ENCODE results near the gene NDRG4. TPM values are rescaled to one million over a fixed set of nuclear protein-coding genes. Genes with fewer than 3 reads are reported as not detected.
A peak's percentile ranks its signal among the peaks of the same experiment; 100 is the strongest.

Gene NDRG4
- total RNA-seq, 2 experiments from 2014 or later = 6.8 to 7.3 TPM

GRCh38 chr16:58508671-58509251 lies 8.8 kb downstream of the NDRG4 start:
- Mint-ChIP-seq H3K27ac (no peak overlapping the region), H3K4me3 (no peak overlapping the region), H3K4me1 (peaks cover 4% of the 10 kb centered on the region), H3K9me3 (no peaks in the 10 kb centered on the region), H3K27me3 (no peaks in the 10 kb centered on the region), H3K36me3 (no peaks in the 10 kb centered on the region)
- no peak for DNase-seq

DNA sequence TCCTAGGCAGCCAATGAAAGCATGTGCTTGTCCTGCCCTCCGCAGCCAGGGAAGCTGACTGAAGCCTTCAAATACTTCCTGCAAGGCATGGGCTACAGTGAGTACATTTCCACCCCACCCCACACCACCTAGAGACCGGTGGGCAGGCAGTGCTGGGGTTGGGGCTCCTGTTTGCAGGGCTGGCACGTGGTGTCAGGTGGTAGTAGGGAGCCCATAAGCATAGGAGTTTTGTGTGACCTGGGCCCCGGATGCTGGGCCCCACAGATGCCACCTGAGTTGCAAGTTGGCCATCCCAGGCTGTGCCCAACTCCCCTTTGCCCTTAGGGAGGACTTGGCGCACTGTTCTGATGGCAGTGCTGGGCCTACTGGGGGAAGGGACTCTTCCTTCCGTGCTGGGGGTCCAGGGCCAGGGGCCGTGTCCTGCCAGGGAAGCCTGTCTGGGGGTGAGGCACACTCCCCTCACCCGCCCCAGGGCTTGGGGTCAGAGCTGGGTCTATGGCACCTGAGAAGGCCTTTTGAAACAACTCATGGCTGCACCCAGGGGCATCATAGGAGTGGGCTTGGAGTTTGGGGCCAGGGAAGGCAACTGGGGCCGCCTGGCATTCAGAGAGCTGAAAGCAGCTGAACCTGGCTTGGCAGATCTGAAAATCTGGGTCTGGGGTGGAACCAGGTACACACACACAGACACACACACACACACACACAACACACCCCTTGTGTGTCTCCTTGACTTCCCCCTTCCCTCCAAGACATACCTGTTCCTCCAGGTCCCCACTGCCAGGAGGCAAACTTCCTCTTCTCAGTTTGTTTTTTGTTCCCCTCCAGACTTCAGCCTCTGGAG lies 9.5 kb downstream of the NDRG4 start:
- H3K27me3 Mint-ChIP-seq = no peaks in the 10 kb centered on the region
- no peak overlapping the region for H3K27ac Mint-ChIP-seq
- peaks cover 6% of the 10 kb centered on the region for H3K4me1 Mint-ChIP-seq
- no peaks in the 10 kb centered on the region for H3K9me3 Mint-ChIP-seq
- no peak for DNase-seq
- H3K4me3 Mint-ChIP-seq = no peak overlapping the region
- H3K36me3 Mint-ChIP-seq = no peaks in the 10 kb centered on the region

DNA sequence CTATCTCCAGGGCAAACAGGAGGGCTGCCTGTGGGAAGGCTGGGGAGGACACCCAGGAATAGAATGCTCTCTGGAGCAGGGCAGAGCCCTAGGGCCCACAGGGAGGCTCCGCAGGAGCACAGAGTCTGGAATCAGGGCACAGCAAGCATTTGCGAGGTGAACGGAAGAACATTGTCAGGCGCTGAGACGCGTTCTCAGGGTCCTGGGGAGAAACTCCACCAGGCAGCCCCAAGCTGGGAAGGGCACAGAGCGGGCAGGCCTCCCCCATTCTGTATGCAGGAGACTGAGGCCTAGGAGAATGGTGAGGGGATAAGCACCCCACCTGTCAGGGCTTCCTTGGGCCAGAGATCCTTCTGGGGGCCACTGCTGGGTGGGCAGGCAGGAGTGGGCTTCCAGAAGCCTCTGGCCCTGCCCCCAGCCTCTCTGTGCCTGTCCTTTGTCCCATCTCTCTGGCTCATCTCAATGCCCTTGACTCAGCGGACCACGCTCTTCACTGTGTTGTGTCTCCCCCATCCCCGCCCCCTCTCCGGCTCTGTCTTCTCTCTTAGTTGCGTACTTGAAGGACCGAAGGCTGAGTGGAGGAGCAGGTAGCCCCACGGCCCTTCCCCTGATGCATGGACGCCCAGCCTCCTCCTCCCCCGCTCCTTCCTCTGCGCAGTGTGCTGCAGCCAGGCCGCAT lies 10.3 kb downstream of the NDRG4 start:
- DNase-seq = no peak
- Mint-ChIP-seq H3K4me1 (peaks cover 10% of the 10 kb centered on the region), H3K4me3 (no peak overlapping the region), H3K9me3 (no peaks in the 10 kb centered on the region), H3K36me3 (peaks cover 6% of the 10 kb centered on the region), H3K27ac (peak overlapping the region; percentile 5), H3K27me3 (no peaks in the 10 kb centered on the region)

- no peak for DNase-seq
- no peak overlapping the region for H3K4me3 Mint-ChIP-seq
- peak overlapping the region; percentile 5 for H3K27ac Mint-ChIP-seq
- H3K9me3 Mint-ChIP-seq = no peaks in the 10 kb centered on the region
- peaks cover 9% of the 10 kb centered on the region for H3K36me3 Mint-ChIP-seq
- peaks cover 10% of the 10 kb centered on the region for H3K4me1 Mint-ChIP-seq
- no peaks in the 10 kb centered on the region for H3K27me3 Mint-ChIP-seq
These were observed 11.1 kb downstream of the NDRG4 start for GRCh38 chr16:58510776-58511628.

- peaks cover 13% of the 10 kb centered on the region for H3K36me3 Mint-ChIP-seq
- H3K4me1 Mint-ChIP-seq = peaks cover 19% of the 10 kb centered on the region
- DNase-seq = peak; percentile 80
- H3K27ac Mint-ChIP-seq = peak overlapping the region; percentile 48
- no peaks in the 10 kb centered on the region for H3K27me3 Mint-ChIP-seq
- H3K9me3 Mint-ChIP-seq = no peaks in the 10 kb centered on the region
- H3K4me3 Mint-ChIP-seq = no peak overlapping the region
These were observed 12.2 kb downstream of the NDRG4 start for GRCh38 chr16:58511933-58512815.

DNA sequence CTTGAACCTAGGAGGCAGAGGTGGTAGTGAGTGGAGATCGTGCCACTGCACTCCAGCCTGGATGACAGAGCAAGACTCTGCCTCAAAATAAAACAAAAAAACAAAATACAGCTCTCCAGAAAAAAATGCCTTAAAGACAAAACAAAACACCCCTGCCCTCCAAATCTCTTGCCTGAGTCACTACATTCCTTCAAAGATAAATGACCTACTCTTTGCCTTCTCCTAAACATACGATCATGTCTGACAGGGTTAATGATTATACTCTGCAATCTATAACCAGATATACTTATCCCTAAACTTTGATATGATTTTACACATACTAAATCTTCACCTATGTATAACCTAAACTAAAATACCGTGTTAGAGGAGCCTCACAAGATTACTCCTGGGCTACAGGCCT lies 13.9 kb downstream of the NDRG4 start:
- Mint-ChIP-seq H3K4me3 (peak overlapping the region; percentile 35), H3K27ac (no peak overlapping the region), H3K9me3 (no peaks in the 10 kb centered on the region), H3K4me1 (peaks cover 32% of the 10 kb centered on the region), H3K27me3 (no peaks in the 10 kb centered on the region), H3K36me3 (peaks cover 18% of the 10 kb centered on the region)
- DNase-seq = no peak

DNA sequence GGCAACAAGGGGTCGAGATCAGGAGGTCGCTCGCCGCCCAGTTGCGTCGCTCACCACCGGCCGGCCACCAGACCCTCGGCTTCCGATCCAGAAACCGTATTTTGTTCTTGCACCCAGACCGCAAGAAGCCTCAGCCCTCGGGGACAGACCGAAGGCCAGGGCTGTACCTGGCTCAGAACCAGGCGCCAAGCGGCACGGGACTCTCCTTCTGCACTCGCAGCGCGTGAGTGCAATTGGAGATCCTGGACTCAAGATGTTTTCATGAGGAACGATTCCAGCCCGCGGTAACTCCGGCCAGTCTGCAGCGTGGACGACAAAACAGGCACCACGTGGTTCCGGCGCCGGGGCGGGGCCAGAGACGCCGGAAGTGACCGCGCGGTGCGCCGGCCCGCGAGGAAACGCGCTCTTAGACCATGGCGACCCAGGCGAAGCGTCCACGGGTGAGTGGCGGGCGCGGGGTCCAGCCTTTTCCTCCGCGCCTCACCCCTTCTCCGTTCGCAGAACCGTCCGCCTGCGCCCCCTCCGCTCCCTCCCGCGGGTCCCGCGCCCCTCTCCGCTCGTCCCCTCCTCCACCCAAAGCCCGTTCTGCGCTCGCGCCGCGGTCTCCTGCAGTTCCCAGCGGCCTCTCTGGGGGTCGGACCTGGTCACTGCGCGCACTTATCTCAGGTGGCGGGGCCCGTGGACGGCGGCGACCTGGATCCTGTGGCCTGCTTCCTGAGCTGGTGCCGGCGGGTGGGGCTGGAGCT lies 15.4 kb downstream of the NDRG4 start, which contains the start of gene SETD6:
TSS of gene SETD6 (plus strand) at position 393 of the 746 bp plus-strand sequence. CDS start at position 414, 21 bp downstream.
- H3K9me3 Mint-ChIP-seq = no peaks in the 10 kb centered on the region
- H3K36me3 Mint-ChIP-seq = peaks cover 20% of the 10 kb centered on the region
- no peaks in the 10 kb centered on the region for H3K27me3 Mint-ChIP-seq
- peak; percentile 85 for DNase-seq
- peaks cover 40% of the 10 kb centered on the region for H3K4me1 Mint-ChIP-seq
- H3K4me3 Mint-ChIP-seq = peak within 1 kb of the TSS; percentile 96
- H3K27ac Mint-ChIP-seq = peak within 1 kb of the TSS; percentile 85

DNA sequence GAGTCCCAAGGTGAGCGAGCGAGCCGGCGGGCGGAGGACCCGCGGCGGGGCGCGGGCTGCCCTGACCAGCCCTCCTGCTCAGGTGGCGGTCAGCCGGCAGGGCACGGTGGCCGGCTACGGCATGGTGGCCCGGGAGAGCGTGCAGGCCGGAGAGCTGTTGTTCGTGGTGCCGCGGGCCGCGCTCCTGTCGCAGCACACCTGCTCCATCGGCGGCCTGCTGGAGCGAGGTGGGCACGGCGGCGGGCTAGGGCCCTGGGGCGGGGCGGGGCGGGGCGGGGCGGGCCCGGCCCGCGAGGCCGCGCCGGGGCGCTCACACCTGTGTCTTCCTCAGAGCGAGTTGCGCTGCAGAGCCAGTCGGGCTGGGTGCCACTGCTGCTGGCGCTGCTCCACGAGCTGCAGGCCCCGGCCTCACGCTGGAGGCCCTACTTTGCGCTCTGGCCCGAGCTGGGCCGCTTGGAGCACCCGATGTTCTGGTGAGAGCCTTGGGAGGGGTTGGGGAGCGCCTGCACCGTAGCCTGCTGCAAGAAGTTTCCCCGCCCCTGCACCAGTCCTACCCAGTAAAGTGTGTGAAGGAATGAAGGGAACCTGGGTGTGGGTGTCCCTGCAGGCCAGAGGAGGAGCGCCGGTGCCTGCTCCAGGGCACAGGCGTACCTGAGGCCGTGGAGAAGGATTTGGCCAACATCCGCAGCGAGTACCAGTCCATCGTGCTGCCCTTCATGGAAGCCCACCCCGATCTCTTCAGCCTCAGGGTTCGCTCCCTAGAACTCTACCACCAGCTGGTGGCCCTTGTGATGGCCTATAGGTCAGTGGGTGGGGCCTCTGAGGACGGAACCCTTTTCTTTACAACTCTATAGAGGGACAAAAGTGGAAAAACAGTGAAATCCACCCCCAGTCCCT lies 16.2 kb downstream of the NDRG4 start:
- H3K4me1 Mint-ChIP-seq = peaks cover 40% of the 10 kb centered on the region
- H3K27ac Mint-ChIP-seq = peak overlapping the region; percentile 85
- peak; percentile 65 for DNase-seq
- H3K36me3 Mint-ChIP-seq = peaks cover 25% of the 10 kb centered on the region
- no peaks in the 10 kb centered on the region for H3K27me3 Mint-ChIP-seq
- H3K4me3 Mint-ChIP-seq = peak overlapping the region; percentile 96
- H3K9me3 Mint-ChIP-seq = no peaks in the 10 kb centered on the region

DNA sequence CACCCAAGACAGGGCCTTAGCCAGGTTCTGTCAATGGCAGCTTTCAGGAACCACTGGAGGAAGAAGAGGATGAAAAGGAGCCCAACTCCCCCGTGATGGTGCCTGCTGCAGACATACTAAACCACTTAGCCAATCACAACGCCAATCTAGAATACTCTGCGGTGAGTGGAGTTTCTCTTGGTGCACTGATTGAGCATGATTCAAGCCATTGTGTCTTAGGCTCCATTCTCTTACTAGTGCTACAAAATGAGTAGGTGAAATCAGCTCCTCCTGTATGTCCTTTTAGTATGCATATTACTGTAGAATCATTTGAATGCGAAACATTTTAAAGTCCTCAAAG lies 16.8 kb downstream of the NDRG4 start:
- H3K36me3 Mint-ChIP-seq = peaks cover 28% of the 10 kb centered on the region
- peak overlapping the region; percentile 78 for H3K4me3 Mint-ChIP-seq
- peak overlapping the region; percentile 35 for H3K27ac Mint-ChIP-seq
- peaks cover 39% of the 10 kb centered on the region for H3K4me1 Mint-ChIP-seq
- H3K27me3 Mint-ChIP-seq = no peaks in the 10 kb centered on the region
- no peaks in the 10 kb centered on the region for H3K9me3 Mint-ChIP-seq
- DNase-seq = no peak

DNA sequence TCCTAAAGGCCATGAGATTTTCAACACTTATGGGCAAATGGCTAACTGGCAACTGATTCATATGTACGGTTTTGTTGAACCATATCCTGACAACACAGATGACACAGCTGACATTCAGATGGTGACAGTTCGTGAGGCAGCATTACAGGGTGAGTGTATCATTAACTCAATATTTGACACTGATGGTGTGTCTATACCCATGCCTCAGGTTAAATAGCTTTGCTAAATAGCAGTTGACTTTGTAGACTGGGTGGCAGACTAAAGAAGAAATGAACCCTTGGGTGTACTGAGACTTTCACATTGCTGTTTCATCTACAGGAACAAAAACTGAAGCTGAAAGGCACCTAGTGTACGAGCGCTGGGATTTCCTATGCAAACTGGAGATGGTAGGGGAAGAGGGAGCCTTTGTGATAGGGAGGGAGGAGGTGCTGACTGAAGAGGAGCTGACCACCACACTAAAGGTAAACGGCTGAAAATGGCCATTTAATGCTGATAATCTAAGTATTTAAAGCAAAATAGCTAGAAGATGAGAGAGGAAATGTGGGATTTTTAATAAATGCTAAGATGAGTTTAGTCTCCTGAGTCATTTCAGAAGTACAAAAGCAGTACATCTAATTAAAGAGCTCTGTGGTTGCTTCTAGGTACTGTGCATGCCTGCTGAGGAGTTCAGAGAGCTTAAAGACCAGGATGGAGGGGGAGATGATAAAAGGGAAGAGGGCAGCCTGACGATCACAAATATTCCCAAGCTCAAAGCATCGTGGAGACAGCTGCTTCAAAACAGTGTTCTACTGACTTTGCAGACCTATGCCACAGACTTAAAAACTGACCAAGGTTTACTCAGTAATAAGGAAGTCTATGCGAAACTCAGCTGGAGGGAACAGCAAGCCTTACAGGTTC lies 18.4 kb downstream of the NDRG4 start:
- Mint-ChIP-seq H3K27me3 (no peaks in the 10 kb centered on the region), H3K9me3 (no peaks in the 10 kb centered on the region), H3K4me3 (no peak overlapping the region), H3K36me3 (peaks cover 38% of the 10 kb centered on the region), H3K4me1 (peaks cover 37% of the 10 kb centered on the region), H3K27ac (peak overlapping the region; percentile 64)
- DNase-seq = no peak

DNA sequence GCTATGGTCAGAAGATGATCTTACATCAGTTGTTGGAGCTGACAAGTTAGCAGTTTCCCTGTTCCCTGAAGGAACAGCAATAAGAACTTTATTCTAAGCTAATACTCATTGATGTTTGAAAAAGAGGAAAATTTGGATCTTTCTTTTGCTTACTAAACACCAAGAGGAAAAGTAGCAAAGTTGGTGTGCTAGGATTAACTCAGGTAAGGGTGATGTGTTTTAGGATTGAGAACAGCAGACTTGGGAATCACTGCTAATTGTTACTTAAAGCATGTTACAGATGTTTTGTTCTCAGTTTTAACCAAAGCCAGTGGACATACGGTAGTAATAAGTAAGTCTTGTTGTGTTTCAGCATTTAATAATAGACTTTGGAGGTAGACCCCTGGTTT lies 19.0 kb downstream of the NDRG4 start:
- H3K4me1 Mint-ChIP-seq = peaks cover 36% of the 10 kb centered on the region
- H3K27ac Mint-ChIP-seq = peak overlapping the region; percentile 64
- peaks cover 38% of the 10 kb centered on the region for H3K36me3 Mint-ChIP-seq
- no peaks in the 10 kb centered on the region for H3K9me3 Mint-ChIP-seq
- no peak overlapping the region for H3K4me3 Mint-ChIP-seq
- DNase-seq = no peak
- H3K27me3 Mint-ChIP-seq = no peaks in the 10 kb centered on the region

DNA sequence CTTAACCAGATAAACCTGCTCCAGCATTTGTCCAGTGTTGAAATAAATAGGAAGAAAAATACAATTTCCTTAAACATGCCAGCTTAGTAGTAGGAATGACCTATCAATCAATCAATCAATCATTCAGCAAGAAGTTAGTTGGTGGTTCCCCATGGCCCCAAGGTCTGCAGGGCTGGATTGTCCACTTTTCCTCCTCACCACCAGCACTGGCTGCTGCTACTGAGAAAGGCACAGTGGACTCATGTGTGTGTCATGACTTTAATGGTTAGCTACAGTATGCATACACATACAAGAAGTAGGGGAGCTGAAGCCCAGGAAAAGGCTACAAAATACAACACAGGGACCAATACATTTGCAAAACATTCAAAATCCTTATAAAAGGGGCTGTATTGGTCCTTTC lies 19.8 kb downstream of the NDRG4 start:
- H3K4me3 Mint-ChIP-seq = no peak overlapping the region
- H3K9me3 Mint-ChIP-seq = no peaks in the 10 kb centered on the region
- peak overlapping the region; percentile 60 for H3K27ac Mint-ChIP-seq
- DNase-seq = no peak
- no peaks in the 10 kb centered on the region for H3K27me3 Mint-ChIP-seq
- peaks cover 34% of the 10 kb centered on the region for H3K4me1 Mint-ChIP-seq
- H3K36me3 Mint-ChIP-seq = peaks cover 41% of the 10 kb centered on the region
